Colonic mucosa (tissue), 4 donors: ENCODE measurements around the gene CCDC61. TPM values are rescaled to one million over a fixed set of nuclear protein-coding genes. Genes with fewer than 3 reads are reported as not detected.

ENCODE experiments used
- DNase-seq: peaks from one replicate; pipeline ENCODE4 v3.0.0-alpha.2; 2020
- H3K27ac ChIP-seq: fragments of 200-600 bp; one replicate; pipeline ENCODE4 v1.8.0; 2021
- H3K27me3 ChIP-seq: fragments of 200-600 bp; one replicate; pipeline ENCODE4 v1.8.0; 2021
- H3K36me3 ChIP-seq: fragments of 200-600 bp; one replicate; pipeline ENCODE4 v1.8.0; 2021
- H3K4me1 ChIP-seq: fragments of 200-600 bp; one replicate; pipeline ENCODE4 v1.8.0; 2021; ENCODE audit warnings: mild to moderate bottlenecking
- H3K4me3 ChIP-seq: fragments of 200-600 bp; one replicate; pipeline ENCODE4 v1.8.0; 2021
- H3K9ac ChIP-seq, 2 donors: one replicate each; pipeline ENCODE4 v1.7.0; 2013; ENCODE audit warnings: control low read depth in 2 of 2, low read depth in 2 of 2, low read length in 2 of 2
- H3K9me3 ChIP-seq: fragments of 200-600 bp; one replicate; pipeline ENCODE4 v1.8.0; 2021
- intact Hi-C: fragments of 100-400 bp; cut with DNase I; formaldehyde crosslinking; loops from one replicate; pipeline ENCODE4 v1.14.1; 2022
- total RNA-seq, 2 donors: library from RNA; stranded (reverse); fragmentation: NEBNext Ultra II Directional in 1 of 2; extraction: Animal tissue kit (Norgen Biotek cat#: 25700) in 1 of 2; gene quantifications; one replicate each; pipeline ENCODE4 v1.2.1, GENCODE V29; 2021
- TF ChIP-seq, protein P1 (sequence below): fragments of 200-600 bp; IDR thresholded peaks from one replicate; pipeline ENCODE4 v1.8.0; 2022; ENCODE audit warnings: antibody characterized with exemption, mild to moderate bottlenecking
- donor health status: healthy.
- donor health status: DM: no; HTN: no; CAD: no.
- donor health status: DM: no; HTN: no; CAD: no.

Gene CCDC61
- total RNA-seq, 2 donors from 2014 or later, result 14.4 to 32.2 TPM

DNA sequence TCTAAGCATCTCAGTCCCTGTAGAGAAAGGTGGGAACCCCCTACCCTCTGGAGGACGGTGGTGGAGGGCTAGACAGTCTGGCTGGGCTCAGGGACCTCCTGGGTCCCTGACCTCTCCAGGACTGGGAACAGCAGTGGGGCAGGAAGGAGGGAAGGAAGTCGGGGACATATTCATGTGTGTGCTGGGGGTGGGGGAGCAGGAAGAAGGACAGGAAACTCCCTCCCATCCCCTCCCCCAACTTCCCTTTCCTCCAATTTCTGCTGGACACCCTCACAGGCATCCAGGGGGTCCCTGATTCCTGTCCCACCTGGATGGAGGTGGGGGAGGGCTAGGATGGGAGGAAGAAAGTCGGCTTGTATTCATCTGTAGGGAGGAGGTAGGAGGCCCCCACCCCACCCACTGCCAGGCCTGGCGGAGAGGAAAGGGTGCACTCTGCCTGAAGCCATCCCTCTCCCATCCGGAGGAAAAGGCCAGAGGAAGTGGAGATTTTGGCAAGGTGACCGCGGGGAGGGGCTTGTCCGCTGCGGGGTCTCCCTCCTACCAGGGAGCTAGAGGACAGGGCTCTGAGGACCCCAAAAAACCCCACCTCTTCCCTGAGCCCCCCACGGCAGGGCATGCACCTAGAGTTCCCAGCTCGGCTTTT, 23.9 kb upstream of the CCDC61 start:
- H3K9ac ChIP-seq, result no peak overlapping the region
- no peak for DNase-seq
- H3K4me3 ChIP-seq, result no peak overlapping the region
- no peaks in the 10 kb centered on the region for H3K4me1 ChIP-seq
- no peaks in the 10 kb centered on the region for H3K9me3 ChIP-seq
- H3K27ac ChIP-seq, result no peak overlapping the region
- peaks cover 48% of the 10 kb centered on the region for H3K27me3 ChIP-seq
- TF ChIP-seq, protein P1, sequence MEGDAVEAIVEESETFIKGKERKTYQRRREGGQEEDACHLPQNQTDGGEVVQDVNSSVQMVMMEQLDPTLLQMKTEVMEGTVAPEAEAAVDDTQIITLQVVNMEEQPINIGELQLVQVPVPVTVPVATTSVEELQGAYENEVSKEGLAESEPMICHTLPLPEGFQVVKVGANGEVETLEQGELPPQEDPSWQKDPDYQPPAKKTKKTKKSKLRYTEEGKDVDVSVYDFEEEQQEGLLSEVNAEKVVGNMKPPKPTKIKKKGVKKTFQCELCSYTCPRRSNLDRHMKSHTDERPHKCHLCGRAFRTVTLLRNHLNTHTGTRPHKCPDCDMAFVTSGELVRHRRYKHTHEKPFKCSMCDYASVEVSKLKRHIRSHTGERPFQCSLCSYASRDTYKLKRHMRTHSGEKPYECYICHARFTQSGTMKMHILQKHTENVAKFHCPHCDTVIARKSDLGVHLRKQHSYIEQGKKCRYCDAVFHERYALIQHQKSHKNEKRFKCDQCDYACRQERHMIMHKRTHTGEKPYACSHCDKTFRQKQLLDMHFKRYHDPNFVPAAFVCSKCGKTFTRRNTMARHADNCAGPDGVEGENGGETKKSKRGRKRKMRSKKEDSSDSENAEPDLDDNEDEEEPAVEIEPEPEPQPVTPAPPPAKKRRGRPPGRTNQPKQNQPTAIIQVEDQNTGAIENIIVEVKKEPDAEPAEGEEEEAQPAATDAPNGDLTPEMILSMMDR, result no peak
- H3K36me3 ChIP-seq, result no peaks in the 10 kb centered on the region
- intact Hi-C loops, result no loop called here

GRCh38 chr19:45972081-45972946, 23.0 kb upstream of the CCDC61 start:
- no peak for DNase-seq
- no peak overlapping the region for H3K27ac ChIP-seq
- no peaks in the 10 kb centered on the region for H3K36me3 ChIP-seq
- H3K9ac ChIP-seq, result no peak overlapping the region
- TF ChIP-seq, protein P1, result no peak
- no peaks in the 10 kb centered on the region for H3K4me1 ChIP-seq
- H3K4me3 ChIP-seq, result no peak overlapping the region
- intact Hi-C loops, result no loop called here
- H3K9me3 ChIP-seq, result no peaks in the 10 kb centered on the region
- peaks cover 48% of the 10 kb centered on the region for H3K27me3 ChIP-seq

GRCh38 chr19:45972947-45973540, 22.2 kb upstream of the CCDC61 start:
- Histone ChIP-seq H3K27me3 (peaks cover 48% of the 10 kb centered on the region), H3K9ac (no peak overlapping the region), H3K4me3 (no peak overlapping the region), H3K9me3 (no peaks in the 10 kb centered on the region), H3K4me1 (no peaks in the 10 kb centered on the region), H3K27ac (no peak overlapping the region), H3K36me3 (no peaks in the 10 kb centered on the region)
- intact Hi-C loops, result no loop called here
- DNase-seq, result no peak
- TF ChIP-seq, protein P1, result no peak

GRCh38 chr19:45973553-45974338, 21.5 kb upstream of the CCDC61 start, which contains the start of gene NOVA2:
Gene NOVA2 (minus strand): TSS chr19:45973865. CDS start chr19:45973351, 514 bp downstream.
- no peak within 1 kb of the TSS for H3K4me3 ChIP-seq
- H3K27ac ChIP-seq, result no peak within 1 kb of the TSS
- H3K4me1 ChIP-seq, result no peaks in the 10 kb centered on the region
- H3K36me3 ChIP-seq, result no peaks in the 10 kb centered on the region
- DNase-seq, result peak; percentile 33
- H3K27me3 ChIP-seq, result peaks cover 48% of the 10 kb centered on the region
- TF ChIP-seq, protein P1, result no peak
- intact Hi-C loops, result no loop called here
- no peaks in the 10 kb centered on the region for H3K9me3 ChIP-seq
- no peak within 1 kb of the TSS for H3K9ac ChIP-seq
